Natural killer cell (primary cell): ENCODE measurements around the gene ATAD1. TPM values are rescaled to one million over a fixed set of nuclear protein-coding genes. Genes with fewer than 3 reads are reported as not detected.
A peak's percentile ranks its signal among the peaks of the same experiment; 100 is the strongest.

Experiments used
- ATAC-seq, 3 donors: fragments of 150-1000 bp in 2 of 3; fragments of 200-7000 bp in 1 of 3; cut with Tn5 transposase; 1 replicate in 1 of 3; 2 replicates in 2 of 3; pipeline ENCODE4 v1.10.0; 2021; ENCODE audit warnings: mild to moderate bottlenecking in 2 of 3, moderate library complexity in 2 of 3
- DNase-seq, 2 donors: peaks; one replicate each; pipeline versions ENCODE4 v3.0.0 to v3.0.0-alpha.2; 2013 to 2021; ENCODE audit warnings: mixed read lengths in 1 of 2
- H3K27ac ChIP-seq: one replicate; pipeline ENCODE4 v1.5.1; 2013; ENCODE audit warnings: mild to moderate bottlenecking, low read length
- H3K27me3 ChIP-seq: one replicate; pipeline ENCODE4 v1.6.1; 2013; ENCODE audit warnings: low read length; ENCODE audit not compliant: control insufficient read depth, insufficient read depth
- H3K36me3 ChIP-seq: one replicate; pipeline ENCODE4 v1.6.1; 2013; ENCODE audit warnings: low read length; ENCODE audit not compliant: control insufficient read depth, insufficient read depth
- H3K4me1 ChIP-seq: one replicate; pipeline ENCODE4 v1.6.1; 2013; ENCODE audit warnings: low read length; ENCODE audit not compliant: control insufficient read depth, insufficient read depth
- H3K4me3 ChIP-seq: one replicate; pipeline ENCODE4 v1.5.1; 2013; ENCODE audit warnings: low read length
- H3K9me3 ChIP-seq: one replicate; pipeline ENCODE4 v1.6.1; 2013; ENCODE audit warnings: low read length; ENCODE audit not compliant: control insufficient read depth, insufficient read depth
- H3K27ac Mint-ChIP-seq, 2 donors: one replicate each; pipeline ENCODE4 v1.8.0; 2022; ENCODE audit warnings: mild to moderate bottlenecking in 2 of 2, mixed read lengths in 2 of 2, moderate library complexity in 1 of 2
- H3K27me3 Mint-ChIP-seq, 2 donors: one replicate each; pipeline ENCODE4 v1.8.0; 2022; ENCODE audit warnings: low read depth in 2 of 2, mixed read lengths in 2 of 2
- H3K36me3 Mint-ChIP-seq: one replicate; pipeline ENCODE4 v1.8.0; 2022; ENCODE audit warnings: mixed read lengths
- H3K4me1 Mint-ChIP-seq, 2 donors: one replicate each; pipeline ENCODE4 v1.8.0; 2022; ENCODE audit warnings: mixed read lengths in 2 of 2
- H3K4me3 Mint-ChIP-seq: one replicate; pipeline ENCODE4 v1.8.0; 2022; ENCODE audit warnings: mild to moderate bottlenecking, moderate library complexity, mixed read lengths
- H3K9me3 Mint-ChIP-seq, 2 donors: one replicate each; pipeline ENCODE4 v1.8.0; 2022; ENCODE audit warnings: mixed read lengths in 2 of 2
- CTCF ChIP-seq: fragments of 200-600 bp; IDR thresholded peaks from one replicate; pipeline ENCODE4 v1.8.0; 2022; ENCODE audit warnings: antibody characterized with exemption
- WGBS: methylation state at CpG from one replicate; pipeline ENCODE4 v1.1.7; 2013; ENCODE audit warnings: missing lambda C conversion rate; ENCODE audit not compliant: insufficient coverage; 5-methylcytosine and 5-hydroxymethylcytosine counted together
- intact Hi-C: fragments of 100-400 bp; cut with micrococcal nuclease; formaldehyde crosslinking; loops from one replicate; pipeline ENCODE4 v1.14.2; 2022
- total RNA-seq, 4 donors: library from RNA; stranded (reverse); fragments of 120-200 nt in 1 of 4; gene quantifications; one replicate each; pipeline versions ENCODE4 v1.2.3 to v1.2.4, GENCODE V29; 2013 to 2022

ATAD1 gene
- total RNA-seq, 3 donors from 2014 or later (not counting 1 experiment from before 2014, with no cell fraction given): 37.5 to 55.2 (median 43.0) TPM

- WGBS: 100% methylated on average over 1 of the region's 1 CpG
- no peaks in the 10 kb centered on the region for H3K4me1 ChIP-seq
- peaks cover 28% of the 10 kb centered on the region for H3K36me3 ChIP-seq
- H3K4me3 ChIP-seq: no peak overlapping the region
- no peaks in the 10 kb centered on the region for H3K9me3 ChIP-seq
- no peaks in the 10 kb centered on the region for H3K27me3 ChIP-seq
- H3K4me1 Mint-ChIP-seq: peaks cover 6 to 11% of the 10 kb centered on the region in 2 donors
- no peak overlapping the region for H3K27ac ChIP-seq
- no peak overlapping the region for H3K4me3 Mint-ChIP-seq
- H3K27ac Mint-ChIP-seq: peak overlapping the region; percentile 1 to 21
- intact Hi-C loops: no loop called here
- H3K36me3 Mint-ChIP-seq: no peaks in the 10 kb centered on the region
- no peaks in the 10 kb centered on the region for H3K9me3 Mint-ChIP-seq
- ATAC-seq (no peak), DNase-seq (no peak)
- no peak for TF ChIP-seq CTCF
- no peaks in the 10 kb centered on the region for H3K27me3 Mint-ChIP-seq
Measured at GRCh38 chr10:87757685-87758084, 60.3 kb downstream of the ATAD1 start.

DNA sequence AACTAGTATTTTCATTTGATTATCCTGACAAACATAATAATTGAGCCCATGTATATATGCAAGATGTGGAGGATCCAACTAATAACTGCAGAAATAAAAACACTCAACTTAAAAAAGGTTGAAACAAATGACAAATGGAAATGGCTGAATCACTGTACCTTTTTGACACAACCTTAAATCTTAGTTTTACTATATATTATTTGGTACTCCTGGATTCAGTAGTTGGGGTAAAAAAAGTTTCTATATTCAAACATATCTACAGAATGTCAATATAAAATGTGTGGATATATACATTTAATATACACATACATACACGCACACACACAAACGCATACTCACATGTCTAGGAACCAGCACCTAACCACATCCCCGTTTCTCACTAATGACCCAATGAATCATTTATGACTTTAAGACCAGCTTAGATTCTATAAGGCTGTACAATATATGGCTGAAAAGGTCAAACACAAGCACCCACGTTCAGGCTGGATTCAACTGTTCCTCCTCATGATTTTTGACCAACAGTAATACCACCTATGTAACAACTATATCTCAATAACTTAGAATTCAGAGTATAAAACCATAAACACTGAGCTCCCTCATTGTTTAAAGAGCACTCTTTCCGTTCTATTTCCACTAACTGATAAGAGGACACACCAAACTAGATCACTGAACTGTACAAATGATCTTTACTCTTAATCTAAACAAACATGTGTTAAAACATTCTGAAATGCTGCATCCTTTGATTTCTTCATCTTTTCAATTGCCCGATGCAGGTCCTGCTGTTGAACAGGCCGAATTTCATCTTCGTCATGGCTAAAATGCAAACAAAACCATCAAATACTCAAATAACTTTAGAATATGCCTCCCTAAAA, 63.8 kb downstream of the ATAD1 start:
- Mint-ChIP-seq H3K27ac (no peak overlapping the region), H3K27me3 (no peaks in the 10 kb centered on the region), H3K4me3 (no peak overlapping the region), H3K9me3 (no peaks in the 10 kb centered on the region), H3K36me3 (no peaks in the 10 kb centered on the region), H3K4me1 (peaks cover 9 to 20% of the 10 kb centered on the region in 2 donors)
- no peaks in the 10 kb centered on the region for H3K4me1 ChIP-seq
- no peak for DNase-seq
- no peak for ATAC-seq
- no peaks in the 10 kb centered on the region for H3K9me3 ChIP-seq
- intact Hi-C loops: no loop called here
- H3K27me3 ChIP-seq: no peaks in the 10 kb centered on the region
- no peak overlapping the region for H3K4me3 ChIP-seq
- peaks cover 25% of the 10 kb centered on the region for H3K36me3 ChIP-seq
- WGBS: 91% methylated on average over 8 of the region's 8 CpGs
- no peak for TF ChIP-seq CTCF
- no peak overlapping the region for H3K27ac ChIP-seq

GRCh38 chr10:87752566-87752965, 65.5 kb downstream of the ATAD1 start:
- no peaks in the 10 kb centered on the region for H3K9me3 ChIP-seq
- no peak overlapping the region for H3K4me3 Mint-ChIP-seq
- WGBS: no CpG with 5 or more reads among the region's 2 CpGs
- no peaks in the 10 kb centered on the region for H3K27me3 Mint-ChIP-seq
- H3K27ac ChIP-seq: no peak overlapping the region
- H3K4me3 ChIP-seq: no peak overlapping the region
- H3K36me3 Mint-ChIP-seq: no peaks in the 10 kb centered on the region
- no peak overlapping the region for H3K27ac Mint-ChIP-seq
- intact Hi-C loops: no loop called here
- TF ChIP-seq CTCF: no peak
- no peak for DNase-seq
- H3K4me1 ChIP-seq: no peaks in the 10 kb centered on the region
- H3K9me3 Mint-ChIP-seq: no peaks in the 10 kb centered on the region
- no peaks in the 10 kb centered on the region for H3K27me3 ChIP-seq
- H3K36me3 ChIP-seq: peaks cover 25% of the 10 kb centered on the region
- peaks cover 9 to 17% of the 10 kb centered on the region in 2 donors for H3K4me1 Mint-ChIP-seq
- ATAC-seq: no peak
